Esophagus squamous epithelium (tissue), 5 donors: ENCODE results near the gene MROH2A. TPM values are rescaled to one million over a fixed set of nuclear protein-coding genes. Genes with fewer than 3 reads are reported as not detected.

Source experiments
- DNase-seq: peaks from one replicate; lab custom pipeline; 2025; lab: John Stamatoyannopoulos, UW
- H3K27ac ChIP-seq, 4 donors: fragments of 200-600 bp; sonication (generic); one replicate each; pipeline ENCODE4 v1.5.1; 2016 to 2019; ENCODE audit warnings: mild to moderate bottlenecking in 1 of 4
- H3K27me3 ChIP-seq, 4 donors: fragments of 200-600 bp; sonication (generic); 1 replicate in 3 of 4; 2 replicates in 1 of 4; pipeline versions ENCODE4 v1.5.1 to v1.6.0; 2017 to 2021; ENCODE audit warnings: antibody characterized with exemption in 1 of 4
- H3K36me3 ChIP-seq, 3 donors: fragments of 200-600 bp; sonication (generic); one replicate each; pipeline ENCODE4 v1.5.1; 2016 to 2019
- H3K4me1 ChIP-seq, 3 donors: fragments of 200-600 bp; sonication (generic); one replicate each; pipeline ENCODE4 v1.5.1; 2017 to 2019
- H3K4me3 ChIP-seq, 4 donors: fragments of 200-600 bp; sonication (generic); 1 replicate in 3 of 4; 2 replicates in 1 of 4; pipeline ENCODE4 v1.5.1; 2016 to 2019; ENCODE audit warnings: mild to moderate bottlenecking in 2 of 4, moderate library complexity in 1 of 4
- H3K9me3 ChIP-seq, 3 donors: fragments of 200-600 bp; sonication (generic); one replicate each; pipeline ENCODE4 v1.5.1; 2016 to 2019
- POLR2A ChIP-seq, 4 donors: fragments of 450-650 bp; IDR thresholded peaks; one replicate each; pipeline ENCODE4 v1.6.1; 2017; ENCODE audit warnings: antibody characterized with exemption in 4 of 4, mild to moderate bottlenecking in 4 of 4, moderate library complexity in 3 of 4
- WGBS, 2 donors: methylation state at CpG; one replicate each; pipeline ENCODE4 v1.1.5; 2018; 5-methylcytosine and 5-hydroxymethylcytosine counted together
- intact Hi-C: fragments of 100-400 bp; cut with DNase I; formaldehyde crosslinking; loops from one replicate; pipeline ENCODE4 v1.15.0; 2022
- total RNA-seq, 4 donors: library from RNA; depleted of rRNA; stranded (reverse); fragments of >200 nt; gene quantifications; one replicate each; pipeline ENCODE4 v1.1.0, GENCODE V29; 2016
- TF ChIP-seq, protein P1 (sequence below), 6 experiments: fragments of 450-650 bp in 4 of 6; fragments of 200-600 bp in 2 of 6; sonication (generic) in 2 of 6; IDR thresholded peaks; one replicate each; pipeline ENCODE4 v1.5.1; 2016 to 2019; ENCODE audit warnings: antibody characterized with exemption in 6 of 6, mild to moderate bottlenecking in 4 of 6, moderate library complexity in 4 of 6
- donor health status: DM: yes; HTN: yes; CAD: no.

Gene MROH2A
- total RNA-seq, 4 donors from 2014 or later = under 0.01 to 2.1 (median 0.57) TPM

DNA sequence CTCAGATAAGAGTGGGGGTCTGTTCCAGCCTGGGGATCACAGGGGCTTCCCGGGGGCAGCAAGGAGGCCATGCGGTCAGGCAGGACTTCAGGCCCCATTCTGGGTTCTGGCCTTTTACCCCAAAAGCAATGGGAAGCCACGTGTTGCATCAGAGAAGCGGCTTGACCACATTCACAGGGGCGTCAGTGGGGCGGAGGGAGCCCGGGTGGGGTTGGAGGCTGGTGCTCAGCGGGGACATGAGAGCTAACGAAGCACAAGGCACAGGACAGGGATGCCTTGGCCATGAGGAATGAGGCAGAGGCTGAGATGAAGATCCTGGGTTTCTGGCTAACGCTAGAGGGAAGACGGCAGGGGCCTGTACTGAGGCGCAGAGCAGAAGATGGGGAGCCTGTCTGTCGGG, 70.1 kb downstream of the MROH2A start:
- WGBS, 2 donors = 94 to 100% methylated on average over 3 to 7 of the region's 13 CpGs
- TF ChIP-seq, protein P1, sequence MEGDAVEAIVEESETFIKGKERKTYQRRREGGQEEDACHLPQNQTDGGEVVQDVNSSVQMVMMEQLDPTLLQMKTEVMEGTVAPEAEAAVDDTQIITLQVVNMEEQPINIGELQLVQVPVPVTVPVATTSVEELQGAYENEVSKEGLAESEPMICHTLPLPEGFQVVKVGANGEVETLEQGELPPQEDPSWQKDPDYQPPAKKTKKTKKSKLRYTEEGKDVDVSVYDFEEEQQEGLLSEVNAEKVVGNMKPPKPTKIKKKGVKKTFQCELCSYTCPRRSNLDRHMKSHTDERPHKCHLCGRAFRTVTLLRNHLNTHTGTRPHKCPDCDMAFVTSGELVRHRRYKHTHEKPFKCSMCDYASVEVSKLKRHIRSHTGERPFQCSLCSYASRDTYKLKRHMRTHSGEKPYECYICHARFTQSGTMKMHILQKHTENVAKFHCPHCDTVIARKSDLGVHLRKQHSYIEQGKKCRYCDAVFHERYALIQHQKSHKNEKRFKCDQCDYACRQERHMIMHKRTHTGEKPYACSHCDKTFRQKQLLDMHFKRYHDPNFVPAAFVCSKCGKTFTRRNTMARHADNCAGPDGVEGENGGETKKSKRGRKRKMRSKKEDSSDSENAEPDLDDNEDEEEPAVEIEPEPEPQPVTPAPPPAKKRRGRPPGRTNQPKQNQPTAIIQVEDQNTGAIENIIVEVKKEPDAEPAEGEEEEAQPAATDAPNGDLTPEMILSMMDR (IDR thresholded peaks at IDR 0.05) = no peak
- no peak for TF ChIP-seq POLR2A (IDR thresholded peaks at IDR 0.05)
- intact Hi-C loops = no loop called here

DNA sequence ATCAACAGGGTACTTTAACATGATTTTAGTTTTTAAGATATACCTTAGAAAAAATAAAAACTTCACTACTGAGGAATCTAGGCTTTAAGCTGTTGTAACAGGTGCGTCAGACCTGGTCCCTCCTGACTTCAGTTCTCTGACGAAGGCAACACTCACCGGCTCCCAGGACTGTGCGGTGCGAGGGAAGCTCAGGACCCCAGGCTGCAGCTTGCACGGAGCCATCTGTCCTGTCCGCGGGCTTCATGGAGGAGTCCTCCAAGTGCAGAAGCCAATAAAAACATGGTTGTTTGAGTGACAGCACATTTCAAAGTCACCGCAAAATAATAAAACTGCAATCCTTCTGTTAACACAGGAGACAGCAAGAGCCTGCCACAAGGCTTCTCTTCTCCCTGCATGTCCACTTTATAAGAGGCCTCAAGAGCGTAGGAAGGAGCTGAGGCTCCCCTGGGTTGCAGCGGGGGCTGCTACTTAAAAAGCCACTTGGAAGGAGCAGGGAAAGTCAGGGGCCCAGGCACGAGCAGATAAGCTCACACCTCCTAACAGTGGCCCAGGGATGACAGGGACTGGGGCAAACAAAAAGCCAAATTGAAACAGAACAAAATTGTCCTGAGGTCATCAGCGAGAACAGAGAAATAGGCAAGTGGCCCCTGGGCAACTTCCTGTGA, 71.6 kb downstream of the MROH2A start:
- no peak overlapping the region for H3K4me3 ChIP-seq
- no peaks in the 10 kb centered on the region for H3K27me3 ChIP-seq
- no peaks in the 10 kb centered on the region for H3K9me3 ChIP-seq
- intact Hi-C loops = no loop called here
- TF ChIP-seq POLR2A (IDR thresholded peaks at IDR 0.05) = no peak
- TF ChIP-seq, protein P1 (IDR thresholded peaks at IDR 0.05) = no peak
- peaks cover 7 to 24% (median 7%) of the 10 kb centered on the region in 3 donors for H3K4me1 ChIP-seq
- DNase-seq = no peak
- 94 to 95% methylated on average over 7 to 10 of the region's 13 CpGs for WGBS, 2 donors
- H3K27ac ChIP-seq = no peak overlapping the region
- peaks cover 0 to 43% (median 0%) of the 10 kb centered on the region in 3 donors for H3K36me3 ChIP-seq

More for the DNA sequence above, 70.1 kb downstream of the MROH2A start:
- H3K27ac ChIP-seq = no peak overlapping the region
- peaks cover 0 to 54% (median 0%) of the 10 kb centered on the region in 3 donors for H3K36me3 ChIP-seq
- H3K27me3 ChIP-seq = no peaks in the 10 kb centered on the region
- H3K4me1 ChIP-seq = peaks cover 0 to 14% (median 0%) of the 10 kb centered on the region in 3 donors
- no peak overlapping the region for H3K4me3 ChIP-seq
- no peak for DNase-seq
- H3K9me3 ChIP-seq = no peaks in the 10 kb centered on the region

DNA sequence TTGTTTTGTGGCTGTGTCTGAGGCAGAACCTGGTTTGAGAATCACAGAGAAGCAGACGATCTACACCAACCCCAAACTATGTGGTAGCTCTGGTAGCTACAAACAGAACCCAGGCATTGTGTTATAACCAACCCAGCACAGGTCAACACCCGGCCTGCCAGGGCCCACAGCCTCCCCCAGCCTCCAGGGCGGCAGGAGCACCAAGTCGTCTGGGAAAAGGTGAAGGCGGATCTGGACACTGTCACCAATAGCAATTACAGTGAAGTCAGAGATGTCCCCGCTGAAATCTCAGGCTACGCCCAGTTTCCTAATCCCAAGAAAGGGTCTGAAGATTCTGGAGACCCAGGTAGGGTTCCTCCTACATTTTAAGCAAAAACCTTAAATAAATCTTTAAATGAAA, 72.6 kb downstream of the MROH2A start:
- Histone ChIP-seq H3K9me3 (no peaks in the 10 kb centered on the region), H3K4me3 (no peak overlapping the region), H3K27ac (no peak overlapping the region), H3K27me3 (no peaks in the 10 kb centered on the region), H3K36me3 (peaks cover 0 to 39% (median 0%) of the 10 kb centered on the region in 3 donors), H3K4me1 (peaks cover 7 to 30% (median 10%) of the 10 kb centered on the region in 3 donors)
- intact Hi-C loops = no loop called here
- no peak for DNase-seq
- TF ChIP-seq, protein P1 (IDR thresholded peaks at IDR 0.05) = no peak
- TF ChIP-seq POLR2A (IDR thresholded peaks at IDR 0.05) = no peak
- 93 to 100% methylated on average over 4 to 7 of the region's 7 CpGs for WGBS, 2 donors

DNA sequence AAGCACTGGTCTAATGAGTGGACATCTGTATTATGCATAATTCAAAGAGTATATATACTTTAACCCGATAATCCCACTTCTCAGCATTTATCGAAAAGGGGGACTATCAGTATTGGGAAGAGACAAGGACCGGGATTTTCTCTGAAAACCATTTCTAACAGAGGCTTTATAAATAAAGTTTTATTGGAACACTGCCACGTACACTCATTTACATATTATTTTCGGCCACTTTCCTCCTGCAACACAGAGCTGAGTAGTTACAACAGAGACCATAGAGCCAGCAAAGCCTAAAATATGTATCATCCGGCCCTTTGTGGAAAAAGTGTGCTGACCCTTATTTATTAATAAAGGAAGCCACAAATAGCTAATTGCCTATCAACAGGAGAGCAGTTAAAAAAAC, 73.0 kb downstream of the MROH2A start:
- 89 to 94% methylated on average over 6 of the region's 6 CpGs for WGBS, 2 donors
- peaks cover 0 to 38% (median 0%) of the 10 kb centered on the region in 3 donors for H3K36me3 ChIP-seq
- no peak overlapping the region for H3K4me3 ChIP-seq
- peaks cover 7 to 30% (median 10%) of the 10 kb centered on the region in 3 donors for H3K4me1 ChIP-seq
- no peaks in the 10 kb centered on the region for H3K27me3 ChIP-seq
- no peaks in the 10 kb centered on the region for H3K9me3 ChIP-seq
- intact Hi-C loops = no loop called here
- TF ChIP-seq, protein P1 (IDR thresholded peaks at IDR 0.05) = no peak
- TF ChIP-seq POLR2A (IDR thresholded peaks at IDR 0.05) = no peak
- no peak for DNase-seq
- H3K27ac ChIP-seq = no peak overlapping the region

DNA sequence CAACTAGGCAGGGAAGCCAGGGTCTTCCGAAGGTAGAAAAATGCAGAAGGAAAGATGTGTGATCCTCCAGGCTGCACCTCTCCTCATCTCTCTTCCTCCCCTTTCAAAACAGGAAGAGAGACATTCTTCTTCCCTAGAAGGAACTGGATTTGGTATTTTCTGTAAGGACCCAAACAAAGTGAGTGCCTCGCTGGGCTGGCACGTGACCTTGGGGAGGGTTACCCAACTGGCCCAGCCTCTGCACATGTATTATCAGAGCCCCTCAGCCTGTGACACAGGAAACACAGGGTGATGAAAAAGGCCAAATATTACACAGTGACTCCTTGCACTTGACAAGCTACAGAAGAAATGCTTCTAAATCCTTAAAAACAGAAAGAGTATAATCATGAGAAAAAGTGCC, 73.9 kb downstream of the MROH2A start:
- H3K27ac ChIP-seq = no peak overlapping the region
- peaks cover 0 to 29% (median 0%) of the 10 kb centered on the region in 3 donors for H3K36me3 ChIP-seq
- DNase-seq = no peak
- H3K4me3 ChIP-seq = no peak overlapping the region
- TF ChIP-seq, protein P1 (IDR thresholded peaks at IDR 0.05) = no peak
- TF ChIP-seq POLR2A (IDR thresholded peaks at IDR 0.05) = no peak
- H3K4me1 ChIP-seq = peaks cover 7 to 30% (median 10%) of the 10 kb centered on the region in 3 donors
- intact Hi-C loops = no loop called here
- H3K9me3 ChIP-seq = no peaks in the 10 kb centered on the region
- 52 to 63% methylated on average over 2 to 3 of the region's 3 CpGs for WGBS, 2 donors
- H3K27me3 ChIP-seq = no peaks in the 10 kb centered on the region
